KG1 (cell line): ENCODE measurements around the gene MARK4.
"Not testable (repeated sequence)": the region's sequence is repeated elsewhere in the genome, so short reads cannot be mapped to it uniquely, and the experiment has no call there.

Experiments
- DNase-seq: peaks from one replicate; lab custom pipeline; 2025; lab: John Stamatoyannopoulos, UW

Gene MARK4

DNA sequence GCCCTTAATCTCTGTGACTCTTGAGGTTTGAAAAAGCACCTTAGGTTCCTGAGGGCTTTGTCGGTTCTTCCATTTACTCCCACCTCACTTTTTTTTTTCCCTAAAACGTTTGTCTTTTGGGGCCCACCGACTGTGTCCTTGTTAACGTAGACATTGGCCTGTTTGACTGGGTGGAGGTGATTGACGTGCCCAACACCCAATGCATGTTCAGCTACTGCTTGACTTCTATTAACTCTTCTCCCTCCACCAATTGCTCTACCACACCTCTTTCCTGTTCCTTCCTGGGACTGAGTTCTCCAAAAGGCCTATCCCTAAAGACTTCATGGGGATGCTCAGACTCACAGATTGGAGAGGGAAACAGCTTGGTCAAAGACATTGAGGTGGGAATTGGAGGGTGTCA lies 54.4 kb downstream of the MARK4 start:
- no peak for DNase-seq

DNA sequence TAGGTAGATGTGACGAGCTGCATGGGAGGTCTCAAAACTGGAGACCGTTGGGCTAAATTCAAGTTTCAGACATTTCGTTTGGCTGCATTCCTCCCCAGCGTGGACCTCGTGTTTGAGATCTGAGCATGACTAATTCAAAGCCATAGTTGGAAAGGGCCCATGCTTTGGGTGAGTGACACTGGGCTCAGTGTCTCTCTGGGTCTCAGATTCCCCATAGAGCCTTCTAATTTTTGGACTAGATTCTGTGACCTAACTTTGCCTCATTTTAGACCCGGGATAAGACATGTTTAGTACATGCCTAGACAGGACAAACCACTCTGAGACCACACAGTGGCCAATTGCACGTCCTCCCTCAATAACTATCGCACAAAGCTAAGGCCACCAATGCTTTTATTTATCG lies 55.0 kb downstream of the MARK4 start:
- no peak for DNase-seq

DNA sequence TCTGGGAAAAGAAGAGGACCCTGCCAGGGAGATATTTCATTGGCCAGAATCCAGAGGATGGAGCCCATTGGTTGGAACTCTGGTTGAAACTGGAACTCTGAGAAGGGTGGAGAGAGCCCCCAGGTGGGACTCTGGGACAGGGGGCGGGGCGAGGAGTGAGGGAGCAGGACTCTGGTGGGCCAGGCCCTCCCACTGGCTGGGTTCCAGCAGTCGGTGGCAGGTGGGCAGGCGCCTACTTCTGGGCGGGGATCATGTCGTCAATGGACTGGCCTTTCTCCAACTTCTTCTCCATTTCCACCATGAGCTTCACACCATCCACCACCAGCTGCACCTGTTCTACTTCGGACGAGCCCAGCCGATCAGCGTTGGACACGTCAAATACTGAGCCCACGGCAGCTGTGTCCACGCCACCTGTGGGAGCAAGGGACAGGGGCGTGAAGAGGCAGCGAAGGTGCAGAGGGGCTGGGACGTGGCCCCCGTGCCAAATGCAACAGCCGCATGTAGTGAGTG lies 55.5 kb downstream of the MARK4 start:
- DNase-seq = no peak

DNA sequence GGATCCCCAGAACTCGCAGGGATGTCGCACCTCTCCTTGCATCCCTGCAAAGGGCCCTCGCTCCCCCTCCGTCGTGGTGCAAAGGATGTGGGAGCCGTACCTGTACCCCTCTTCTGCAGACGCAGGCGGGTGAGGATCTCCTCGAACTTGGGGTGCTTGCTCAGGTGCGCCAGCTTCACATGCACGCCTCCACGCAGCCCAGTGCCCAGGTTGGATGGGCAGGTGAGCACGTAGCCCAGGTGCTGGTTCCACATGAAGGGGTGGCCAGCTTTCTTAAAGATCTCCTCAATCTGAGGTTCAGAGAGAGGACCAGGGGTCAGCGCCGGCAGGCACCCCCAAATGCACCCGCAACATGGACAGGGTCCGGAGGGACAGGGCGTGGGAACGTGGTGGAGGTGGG lies 56.3 kb downstream of the MARK4 start:
- no peak for DNase-seq

DNA sequence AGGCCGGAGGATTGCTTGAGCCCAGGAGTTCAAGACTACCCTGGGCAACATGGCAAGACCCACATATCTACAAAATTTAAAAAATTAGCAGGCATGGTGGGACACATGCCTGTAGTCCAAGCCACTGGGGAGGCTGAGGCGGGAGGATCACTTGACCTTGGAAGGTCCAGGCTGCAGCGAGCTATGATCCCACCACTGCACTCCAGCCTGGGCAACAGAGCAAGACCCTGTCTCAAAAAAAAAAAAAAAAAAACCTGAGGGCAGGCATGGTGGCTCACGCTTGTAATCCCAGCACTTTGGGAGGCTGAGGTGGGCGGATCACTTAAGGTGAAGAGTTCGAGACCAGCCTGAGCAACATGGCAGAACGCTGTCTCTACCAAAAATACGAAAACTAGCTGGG lies 58.3 kb downstream of the MARK4 start:
- not testable (repeated sequence) for DNase-seq

DNA sequence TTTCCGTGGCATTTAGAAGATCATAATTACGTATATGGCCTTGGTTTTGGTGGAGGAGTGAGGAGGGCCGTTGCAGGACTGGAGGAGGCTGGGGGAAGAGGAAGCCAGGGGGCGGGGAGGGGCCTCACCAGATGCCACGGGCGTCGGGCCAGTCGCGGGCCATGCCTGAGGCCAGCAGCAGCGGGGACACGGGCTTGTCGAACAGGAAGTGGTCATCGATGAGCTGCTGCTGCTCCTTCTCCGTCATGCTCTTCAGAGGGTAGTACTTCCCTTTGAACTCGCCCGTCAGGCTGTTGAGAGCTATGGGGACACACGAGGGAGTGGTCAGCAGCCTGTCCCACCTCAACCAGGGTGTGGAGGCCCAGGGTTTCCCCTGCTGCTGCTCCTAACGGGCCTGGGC lies 60.5 kb downstream of the MARK4 start:
- no peak for DNase-seq

DNA sequence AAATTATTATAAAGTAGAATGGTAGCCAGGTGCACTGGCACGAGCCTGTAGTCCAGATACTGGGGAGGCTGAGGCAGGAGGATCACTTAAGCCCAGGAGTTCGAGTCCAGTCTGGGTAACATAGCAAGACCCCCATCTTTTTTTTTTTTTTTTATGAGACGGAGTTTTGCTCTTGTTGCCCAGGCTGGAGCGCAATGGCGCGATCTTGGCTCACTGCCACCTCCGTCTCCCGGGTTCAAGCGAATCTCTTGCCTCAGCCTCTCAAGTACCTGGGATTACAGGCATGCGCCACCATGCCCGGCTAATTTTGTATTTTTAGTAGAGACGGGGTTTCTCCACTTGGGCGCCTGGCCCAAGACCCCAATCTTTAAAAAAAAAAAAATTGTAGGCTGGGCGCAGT lies 61.2 kb downstream of the MARK4 start:
- not testable (repeated sequence) for DNase-seq

DNA sequence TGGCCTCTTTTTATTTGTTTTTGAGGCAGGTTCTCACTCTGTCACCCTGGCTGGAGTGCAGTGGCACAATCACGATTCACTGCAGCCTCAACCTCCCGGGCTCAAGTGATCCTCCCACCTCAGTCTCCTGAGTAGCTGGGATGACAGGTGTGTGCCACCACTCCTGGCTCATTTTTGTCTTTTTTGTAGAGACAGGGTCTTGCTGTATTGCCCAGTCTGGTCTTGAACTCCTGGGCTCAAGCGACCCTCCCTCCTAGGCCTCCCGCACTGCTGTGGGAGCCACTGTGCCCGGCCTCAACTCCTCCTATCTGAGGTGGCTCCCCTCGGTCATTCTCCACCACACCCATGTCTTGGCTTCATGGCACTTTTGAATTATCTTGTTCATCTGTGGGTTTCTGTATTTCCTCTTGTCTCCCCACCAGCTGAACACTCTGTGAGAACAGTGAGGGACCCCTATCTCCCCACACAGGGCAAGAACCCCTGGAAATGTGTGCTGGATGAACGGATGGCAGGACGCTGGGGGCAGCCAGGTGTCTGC lies 63.7 kb downstream of the MARK4 start:
- no peak for DNase-seq

DNA sequence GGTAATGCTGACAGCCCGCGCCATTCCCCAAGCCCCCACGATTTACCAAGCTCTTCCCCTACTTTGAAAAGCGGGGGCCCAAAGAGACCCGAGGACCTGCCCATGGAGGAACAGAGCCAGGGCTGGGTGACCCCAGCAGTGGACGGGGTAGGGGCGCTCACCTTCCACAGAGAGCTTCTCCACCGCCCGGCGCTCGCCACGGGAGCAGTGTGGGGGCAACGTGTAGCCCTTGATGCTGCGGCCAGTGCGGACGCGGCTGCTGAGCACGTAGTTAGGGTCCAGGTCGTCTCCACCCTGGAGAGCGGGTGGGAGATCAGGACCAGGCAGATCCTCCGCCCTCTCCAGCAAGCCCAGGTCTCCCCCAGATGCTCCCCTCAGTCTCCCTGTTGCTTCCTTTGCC lies 64.2 kb downstream of the MARK4 start:
- DNase-seq = no peak

DNA sequence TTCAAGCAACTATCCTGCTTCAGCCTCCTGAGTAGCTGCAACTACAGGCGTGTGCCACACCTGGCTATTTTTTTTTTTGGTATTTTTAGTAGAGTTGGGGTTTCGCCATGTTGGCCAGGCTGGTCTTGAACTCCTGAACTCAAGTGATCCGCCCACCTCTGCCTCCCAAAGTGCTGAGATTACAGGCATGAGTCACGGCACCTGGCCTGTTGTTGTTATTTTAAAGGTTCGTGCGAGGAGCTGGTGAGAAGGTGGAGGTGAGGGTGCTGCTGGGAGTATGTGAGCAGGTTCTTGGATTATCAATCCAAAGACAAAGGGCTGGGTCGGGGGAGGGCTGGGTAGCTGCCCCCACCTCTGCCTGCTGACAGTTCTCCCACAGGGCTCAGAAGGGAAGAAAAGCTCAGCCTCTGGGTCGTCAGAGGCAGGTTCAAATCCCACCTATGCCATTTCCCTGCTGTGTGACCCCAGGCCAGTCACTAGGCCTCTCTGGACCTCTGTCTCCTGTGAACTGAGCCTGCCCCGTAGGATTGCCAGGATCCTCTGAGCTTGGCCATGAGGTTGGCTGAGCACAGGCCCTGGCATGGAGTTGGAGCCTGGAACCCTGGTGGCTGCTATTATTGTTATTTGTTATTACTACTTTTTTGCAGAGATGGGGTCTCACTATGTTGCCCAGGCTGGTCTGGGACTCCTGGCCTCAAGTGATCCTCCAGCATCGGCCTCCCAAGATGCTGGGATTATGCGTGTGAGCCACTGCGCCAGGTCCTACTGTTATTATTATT lies 70.1 kb downstream of the MARK4 start:
- DNase-seq = no peak

DNA sequence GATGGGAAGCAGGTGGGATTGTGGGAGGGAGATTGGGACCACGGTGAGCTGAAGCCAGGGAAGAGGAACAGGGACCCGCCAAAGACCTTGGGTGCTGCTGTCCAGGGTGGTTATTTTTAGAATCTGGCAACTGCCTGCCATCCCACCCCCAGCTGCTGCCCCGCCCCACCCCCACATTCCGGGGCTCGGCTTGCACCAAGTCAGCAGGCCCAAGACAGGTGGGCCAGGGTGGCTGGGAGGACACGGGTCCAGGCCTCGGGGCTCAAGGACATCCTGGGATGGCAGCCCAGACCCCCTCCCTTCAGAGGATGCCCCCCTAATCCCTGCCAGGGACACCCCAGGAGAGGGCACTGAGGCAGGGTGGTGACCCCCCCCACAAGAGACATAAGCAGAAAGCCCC lies 70.8 kb downstream of the MARK4 start:
- no peak for DNase-seq

DNA sequence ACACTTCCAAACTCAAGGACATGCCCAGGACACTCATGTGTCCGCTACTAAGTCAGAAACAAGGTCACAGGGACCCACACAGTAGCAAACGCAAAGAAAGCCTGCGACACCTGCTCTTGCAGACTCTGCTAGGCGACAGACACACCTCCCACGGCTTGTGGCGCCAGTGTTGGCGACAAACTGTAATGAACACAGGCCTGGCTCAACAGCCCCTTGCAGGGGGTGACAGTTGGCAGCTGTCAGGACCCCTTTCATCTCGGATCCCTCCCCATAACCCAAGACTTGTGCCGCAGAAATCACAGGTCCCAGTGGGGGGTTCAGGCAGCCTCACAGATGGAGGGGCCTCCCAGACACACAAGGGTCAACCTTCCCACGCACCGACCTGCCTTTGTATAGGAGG lies 71.2 kb downstream of the MARK4 start:
- DNase-seq = no peak

DNA sequence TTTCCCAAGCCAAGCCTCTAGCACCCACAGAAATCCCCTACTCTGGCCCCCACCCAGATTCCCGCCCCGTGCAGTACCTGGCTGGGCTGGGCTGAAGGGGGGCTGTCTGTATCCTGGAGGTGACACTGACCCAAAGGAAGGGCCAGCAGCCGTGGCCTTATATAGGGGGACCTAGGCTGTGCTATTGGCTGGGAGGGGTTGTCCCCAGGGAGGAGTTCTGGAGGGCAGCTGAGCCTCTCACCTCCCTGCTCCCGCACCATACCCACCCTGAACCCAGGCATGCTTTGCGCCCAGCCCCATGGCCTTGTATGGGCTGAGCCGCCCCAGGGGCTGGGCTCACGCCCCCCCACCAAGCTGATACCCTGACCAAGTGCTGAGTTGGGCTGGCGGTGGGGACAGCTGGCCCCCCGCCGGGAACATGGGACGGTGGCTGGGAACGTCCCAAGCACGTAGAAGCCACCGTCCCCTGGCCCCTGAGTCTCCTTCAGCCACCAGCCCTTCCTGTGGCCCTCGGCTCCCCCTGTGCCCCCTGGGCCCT lies 71.7 kb downstream of the MARK4 start, which contains the start of gene CKM:
TSS of gene CKM (minus strand) at position 132 of the 538 bp plus-strand sequence. CDS start 3,162 bp downstream, outside the sequence.
- no peak for DNase-seq

DNA sequence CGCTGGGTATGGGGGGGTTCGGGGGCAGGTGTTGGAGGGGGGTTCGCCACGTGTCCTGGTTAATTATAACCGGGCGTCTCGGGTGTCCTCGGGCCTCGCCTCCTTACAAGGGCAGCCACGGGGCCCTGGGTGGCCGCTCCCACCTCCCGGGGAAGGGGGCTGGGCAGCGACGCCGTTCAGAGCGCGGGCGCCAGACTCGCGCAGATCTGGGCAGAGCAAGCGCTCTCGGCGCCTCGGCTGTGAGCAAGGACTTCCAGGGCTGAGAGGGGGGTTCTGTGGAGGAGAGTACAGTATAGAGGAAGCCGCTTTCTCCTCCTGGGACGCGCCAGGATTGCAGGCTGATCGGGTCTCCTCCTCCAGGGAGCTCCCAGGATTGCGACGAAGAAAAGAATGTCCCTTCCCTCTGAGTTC lies 72.6 kb downstream of the MARK4 start:
- no peak for DNase-seq

DNA sequence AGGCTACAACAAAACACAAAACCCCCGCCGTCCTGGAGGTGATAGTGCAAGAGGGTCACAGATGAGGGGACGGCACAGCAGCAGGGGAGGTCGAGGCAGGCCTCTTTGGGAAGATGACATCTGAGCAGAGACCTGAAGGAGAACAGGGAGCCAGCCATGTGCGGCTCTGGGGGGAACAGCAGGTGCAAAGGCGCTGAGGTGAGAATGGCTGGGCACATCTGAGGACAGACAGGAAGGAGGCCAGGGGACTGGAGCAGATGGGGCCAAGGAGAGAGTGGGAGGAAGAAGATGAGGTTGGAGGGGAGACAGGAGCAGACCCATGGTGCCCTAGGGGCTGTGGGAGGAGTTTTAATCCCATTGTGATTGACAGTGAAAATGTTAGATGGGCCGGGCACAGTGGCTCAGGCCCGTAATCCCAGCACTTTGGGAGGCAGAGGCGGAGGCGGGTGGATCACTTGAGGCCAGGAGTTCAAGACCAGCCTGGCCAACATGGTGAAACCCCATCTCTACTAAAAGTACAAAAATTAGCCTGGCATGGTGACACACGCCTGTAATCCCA lies 73.4 kb downstream of the MARK4 start:
- DNase-seq = no peak

DNA sequence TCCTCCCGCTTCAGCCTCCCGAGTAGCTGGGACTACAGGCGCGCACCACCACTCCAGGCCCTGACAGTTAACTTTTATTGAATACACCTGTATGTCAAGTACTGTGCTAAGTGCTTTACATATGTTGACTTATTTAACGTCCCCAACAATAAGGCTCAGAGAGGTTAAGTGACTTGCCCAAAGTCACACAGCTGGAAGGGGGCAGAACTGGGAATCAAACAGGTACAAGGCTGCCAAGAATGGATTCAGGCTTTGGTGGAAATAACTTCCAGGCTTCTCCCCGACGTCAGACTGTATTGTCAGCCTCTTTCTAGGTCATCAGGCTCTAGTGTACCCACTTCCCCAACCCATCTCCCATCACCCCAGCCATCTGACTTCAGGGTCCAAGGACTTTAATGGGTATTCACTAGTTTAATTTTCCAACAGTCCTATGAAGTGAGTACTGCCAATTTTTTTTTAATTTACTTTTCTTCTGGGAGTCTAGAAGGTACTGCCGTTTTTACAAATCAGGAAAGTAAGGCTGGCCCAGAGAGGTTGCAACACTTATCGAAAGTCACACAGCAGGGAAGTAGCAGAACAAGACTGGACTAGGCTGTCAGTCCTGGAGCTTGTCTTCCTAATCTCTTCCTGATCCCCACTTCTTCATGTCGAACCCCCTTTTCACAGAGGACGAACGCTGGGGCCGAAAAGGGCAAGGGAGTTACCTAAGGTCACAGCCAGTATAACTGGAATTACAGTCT lies 76.5 kb downstream of the MARK4 start:
- no peak for DNase-seq

DNA sequence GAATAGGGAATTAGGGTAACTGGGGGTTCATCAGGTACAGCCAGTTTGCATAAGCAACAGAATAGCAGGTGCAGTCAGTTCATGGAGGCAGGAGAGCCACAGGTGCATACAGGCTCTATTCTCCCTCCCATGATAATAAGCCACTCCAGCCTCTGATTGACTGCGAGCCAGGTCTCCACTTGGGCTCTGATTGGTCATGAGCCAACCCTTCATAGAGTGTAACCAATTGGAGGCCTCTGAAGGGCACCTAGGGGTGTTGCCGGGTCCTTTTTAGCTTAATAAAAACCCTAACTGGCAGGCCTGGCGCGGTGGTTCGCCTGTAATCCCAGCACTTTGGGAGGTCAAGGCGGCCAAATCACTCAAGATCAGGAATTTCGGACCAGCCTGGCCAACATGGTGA lies 80.3 kb downstream of the MARK4 start:
- DNase-seq = no peak

DNA sequence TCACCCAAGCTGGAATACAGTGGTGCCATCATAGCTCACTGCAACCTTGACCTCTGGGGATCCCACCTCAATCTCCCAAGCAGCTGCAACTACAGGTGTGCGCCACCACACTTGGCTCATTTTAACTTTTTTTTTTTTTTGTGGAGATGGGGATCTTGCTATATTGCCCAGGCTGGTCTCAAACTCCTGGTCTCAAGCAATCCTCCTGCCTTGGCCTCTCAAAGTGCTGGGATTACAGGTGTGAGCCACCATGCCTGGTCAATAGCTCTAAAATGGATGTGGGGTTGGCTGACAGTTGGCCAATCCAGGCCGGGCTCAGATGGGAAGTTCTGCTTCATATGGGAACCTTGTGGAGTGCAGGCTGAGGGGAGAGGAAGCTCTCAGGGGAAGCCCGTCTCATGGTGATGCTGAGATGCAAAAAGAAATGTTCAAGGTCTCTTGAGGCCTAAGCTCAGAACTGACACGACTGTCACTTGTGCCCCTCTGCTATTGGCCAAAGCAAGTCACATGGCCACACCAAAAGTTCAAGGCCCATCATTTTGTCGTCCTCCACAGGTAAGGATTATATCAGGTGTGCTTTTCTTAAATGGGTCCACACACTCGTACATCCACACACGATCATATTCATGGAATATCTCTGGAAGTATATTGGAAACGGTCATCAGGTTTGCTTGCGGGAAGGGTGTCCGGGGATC lies 82.7 kb downstream of the MARK4 start:
- DNase-seq = no peak

DNA sequence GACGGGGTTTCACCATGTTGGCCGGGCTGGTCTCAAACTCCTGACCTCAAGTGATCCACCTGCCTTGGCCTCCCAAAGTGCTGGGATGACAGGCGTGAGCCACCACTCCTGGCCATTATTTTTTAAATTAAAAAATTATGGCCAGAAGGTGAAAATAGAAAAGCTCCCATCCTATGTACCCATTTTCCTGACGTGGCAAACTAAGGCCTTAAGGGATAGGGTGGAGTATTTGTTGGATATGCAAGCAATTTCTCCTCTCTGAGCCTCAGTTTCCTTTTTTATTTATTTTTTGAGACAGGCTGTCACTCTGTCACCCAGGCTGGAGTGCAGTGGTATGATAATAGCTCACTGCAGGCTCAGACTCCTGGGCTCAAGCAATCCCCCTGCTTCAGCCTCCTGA lies 83.8 kb downstream of the MARK4 start:
- DNase-seq = not testable (repeated sequence)

DNA sequence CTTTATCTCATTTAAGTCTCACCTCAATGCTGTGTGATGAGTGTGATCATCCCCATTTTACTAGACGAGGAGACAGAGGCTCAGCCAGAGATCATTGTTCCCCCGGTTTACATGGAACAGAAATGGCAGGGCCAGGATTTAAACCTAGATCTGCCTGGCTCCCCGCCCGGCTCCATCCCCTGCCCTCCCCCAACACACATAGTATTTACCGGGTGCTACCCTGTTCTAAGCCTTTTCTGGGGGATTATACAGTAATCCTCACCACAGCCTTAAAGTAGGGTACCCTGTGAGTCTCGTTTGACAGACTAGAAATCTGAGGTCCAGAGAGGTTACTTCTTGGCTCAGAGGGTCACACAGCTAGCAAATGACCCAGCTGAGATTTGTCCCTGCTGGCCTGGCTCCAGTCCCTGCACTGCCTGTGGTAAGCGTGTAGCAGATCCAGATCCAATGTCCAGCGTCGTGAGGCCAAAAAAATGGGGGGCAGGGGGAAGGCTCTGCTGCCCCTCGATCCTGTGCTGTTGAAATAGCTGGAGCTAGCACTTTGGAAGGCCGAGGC lies 85.7 kb downstream of the MARK4 start:
- no peak for DNase-seq

DNA sequence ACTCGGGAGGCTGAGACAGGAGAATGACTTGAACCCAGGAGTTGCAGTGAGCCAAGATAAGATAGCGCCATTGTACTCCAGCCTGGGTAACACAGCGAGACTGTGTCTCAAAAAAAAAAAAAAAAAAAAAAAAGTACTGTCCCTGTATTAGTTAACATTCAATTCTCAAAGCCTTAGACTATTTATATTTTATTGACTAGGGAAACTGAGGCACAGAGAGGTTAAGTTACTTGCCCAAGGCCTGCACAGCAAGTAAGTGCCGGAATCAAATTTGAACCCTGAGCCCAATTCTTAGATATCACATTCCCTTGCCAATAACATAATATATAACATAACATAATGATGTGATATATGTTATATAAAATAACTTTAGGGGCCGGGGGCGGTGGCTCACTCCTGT lies 88.6 kb downstream of the MARK4 start:
- DNase-seq = no peak
